RWPE1 (cell line): ENCODE results near the gene CCDC88A.
"Not testable (repeated sequence)": the region's sequence is repeated elsewhere in the genome, so short reads cannot be mapped to it uniquely, and the experiment has no call there.

Experiments used
- CTCF ChIA-PET: fragments of 350-600 bp; sonication (Branson Sonifier 250); formaldehyde crosslinking; extraction: SDS; loops from one replicate; lab custom pipeline; 2021; lab: Yijun Ruan, JAX
- POLR2A ChIA-PET: fragments of 400-600 bp; formaldehyde crosslinking; extraction: SDS; loops from one replicate; lab custom pipeline; 2020; ENCODE audit warnings: antibody characterized with exemption; ENCODE audit not compliant: low non-redundant PET; lab: Yijun Ruan, JAX
- DNase-seq: peaks from one replicate; pipeline ENCODE4 v3.0.0; 2012; ENCODE audit warnings: low spot score
- H3K27ac ChIP-seq: fragments of 450-650 bp; 2 replicates; pipeline ENCODE4 v1.5.1; 2017
- CTCF ChIP-seq: fragments of 450-650 bp; conservative IDR thresholded peaks from 2 replicates; pipeline ENCODE4 v1.5.1; 2017; ENCODE audit warnings: low read depth, mild to moderate bottlenecking

The CCDC88A gene

GRCh38 chr2:55302241-55302640, 117.4 kb downstream of the CCDC88A start:
- H3K27ac ChIP-seq: no peak overlapping the region
- CTCF ChIA-PET: no interaction called here
- DNase-seq: no peak
- POLR2A ChIA-PET: no interaction called here
- TF ChIP-seq CTCF: no peak

GRCh38 chr2:55301277-55301676, 118.4 kb downstream of the CCDC88A start:
- CTCF ChIA-PET: no interaction called here
- POLR2A ChIA-PET: no interaction called here
- TF ChIP-seq CTCF: no peak
- no peak for DNase-seq
- H3K27ac ChIP-seq: no peak overlapping the region

GRCh38 chr2:55296393-55296792, 123.3 kb downstream of the CCDC88A start:
- TF ChIP-seq CTCF: no peak
- DNase-seq: no peak
- no peak overlapping the region for H3K27ac ChIP-seq
- POLR2A ChIA-PET: no interaction called here
- CTCF ChIA-PET: no interaction called here

GRCh38 chr2:55283083-55283482, 136.6 kb downstream of the CCDC88A start:
- DNase-seq: no peak
- no peak for TF ChIP-seq CTCF
- ChIA-PET POLR2A (no interaction called here), CTCF (interaction anchor here (0.6 kb wide), 1 partner anchor 147 kb away, joined by 3 read pairs; no protein-coding TSS in a partner anchor)
- peak overlapping the region; percentile 87; the same call in 1 of the 2 replicates for H3K27ac ChIP-seq

GRCh38 chr2:55282110-55282917, 137.3 kb downstream of the CCDC88A start:
- POLR2A ChIA-PET: no interaction called here
- no peak for TF ChIP-seq CTCF
- CTCF ChIA-PET: interaction anchor here (0.6 to 0.7 kb wide), 3 partner anchors 205 to 605 kb away, joined by 3 to 4 read pairs (median 3); no protein-coding TSS in a partner anchor

GRCh38 chr2:55280851-55281546, 138.7 kb downstream of the CCDC88A start:
- H3K27ac ChIP-seq: peak overlapping the region; percentile 87
- POLR2A ChIA-PET, DNase-seq: not testable (repeated sequence)
- CTCF ChIA-PET: interaction anchor here (0.5 to 0.6 kb wide), 2 partner anchors 132 to 1309 kb away, joined by 3 read pairs; no protein-coding TSS in a partner anchor

More at GRCh38 chr2:55282110-55282917, 137.3 kb downstream of the CCDC88A start:
- DNase-seq: peak; percentile 57
- H3K27ac ChIP-seq: peak overlapping the region; percentile 87

GRCh38 chr2:55279859-55280424, 139.7 kb downstream of the CCDC88A start:
- CTCF ChIA-PET, H3K27ac ChIP-seq, POLR2A ChIA-PET, DNase-seq: not testable (repeated sequence)

- H3K27ac ChIP-seq, DNase-seq, POLR2A ChIA-PET, CTCF ChIA-PET: not testable (repeated sequence)
Observed at GRCh38 chr2:55279214-55279835, 140.3 kb downstream of the CCDC88A start.
